CD4-positive, alpha-beta T cell (primary cell): ENCODE data around the gene XPA. TPM values are rescaled to one million over a fixed set of nuclear protein-coding genes. Genes with fewer than 3 reads are reported as not detected.

Experiments
- ATAC-seq: fragments of 200-7000 bp; cut with Tn5 transposase; one replicate; pipeline ENCODE4 v1.10.0; 2022; ENCODE audit warnings: mild to moderate bottlenecking; ENCODE audit not compliant: poor library complexity
- CTCF ChIA-PET: fragments of 350-600 bp; sonication (Branson Sonifier 250); formaldehyde crosslinking; loops from one replicate; lab custom pipeline; 2021; ENCODE audit warnings: antibody characterized with exemption, inconsistent platforms; lab: Charles Lee
- POLR2A ChIA-PET: fragments of 350-600 bp; sonication (Branson Sonifier 250); formaldehyde crosslinking; loops from one replicate; lab custom pipeline; 2021; ENCODE audit warnings: antibody characterized with exemption, inconsistent platforms; lab: Charles Lee
- DNase-seq, 14 experiments: peaks; one replicate each; pipeline ENCODE4 v3.0.0-alpha.2; 2013 to 2020; ENCODE audit warnings: mixed read lengths in 2 of 14
- H3K27ac ChIP-seq, 2 donors: one replicate each; pipeline versions ENCODE4 v1.5.1 to v1.7.0; 2013; ENCODE audit warnings: low read length in 2 of 2, low read depth in 1 of 2, mild to moderate bottlenecking in 1 of 2
- H3K27me3 ChIP-seq, 2 experiments: 1 replicate in 1 of 2; 2 replicates in 1 of 2; pipeline versions ENCODE4 v1.6.1 to v1.7.0; 2013; ENCODE audit warnings: low read length in 2 of 2, control low read depth in 1 of 2, mild to moderate bottlenecking in 1 of 2, moderate library complexity in 1 of 2; ENCODE audit not compliant: insufficient read depth in 2 of 2, control insufficient read depth in 1 of 2
- H3K36me3 ChIP-seq: one replicate; pipeline ENCODE4 v1.6.1; 2013; ENCODE audit warnings: low read length, control low read depth; ENCODE audit not compliant: insufficient read depth
- H3K4me1 ChIP-seq: one replicate; pipeline ENCODE4 v1.6.1; 2013; ENCODE audit warnings: low read length, control low read depth; ENCODE audit not compliant: insufficient read depth
- H3K4me3 ChIP-seq: one replicate; pipeline ENCODE4 v1.5.1; 2013; ENCODE audit warnings: mild to moderate bottlenecking, low read length, moderate library complexity
- H3K9me3 ChIP-seq, 2 experiments: 1 replicate in 1 of 2; 2 replicates in 1 of 2; pipeline versions ENCODE4 v1.6.1 to v1.7.0; 2013; ENCODE audit warnings: low read length in 2 of 2, mild to moderate bottlenecking in 2 of 2, control low read depth in 1 of 2, moderate library complexity in 1 of 2; ENCODE audit not compliant: control insufficient read depth in 1 of 2, insufficient read depth in 1 of 2
- H3K27ac Mint-ChIP-seq: one replicate; pipeline ENCODE4 v1.8.0; 2020; ENCODE audit warnings: mixed read lengths
- H3K27me3 Mint-ChIP-seq: one replicate; pipeline ENCODE4 v1.8.0; 2021; ENCODE audit warnings: mixed read lengths
- H3K36me3 Mint-ChIP-seq: one replicate; pipeline ENCODE4 v1.8.0; 2021; ENCODE audit warnings: low read depth, mixed read lengths
- H3K4me1 Mint-ChIP-seq: one replicate; pipeline ENCODE4 v1.8.0; 2021; ENCODE audit warnings: low read depth, mixed read lengths
- H3K4me3 Mint-ChIP-seq: one replicate; pipeline ENCODE4 v1.8.0; 2020; ENCODE audit warnings: mild to moderate bottlenecking, mixed read lengths
- H3K9me3 Mint-ChIP-seq: one replicate; pipeline ENCODE4 v1.8.0; 2020; ENCODE audit warnings: mixed read lengths
- intact Hi-C, 2 experiments: fragments of 100-400 bp; cut with DNase I in 1 of 2; cut with micrococcal nuclease in 1 of 2; formaldehyde crosslinking; loops; one replicate each; pipeline versions ENCODE4 v1.15.1 to v1.9.0; 2023 to 2025; cut with DNase I, micrococcal nuclease
- total RNA-seq, 174 experiments: library from RNA in 2 of 174; stranded (reverse) in 2 of 174; gene quantifications; one replicate each; pipeline ENCODE4 v1.2.3 and lab custom pipeline; 2021 to 2026
- TF ChIP-seq, protein P1 (sequence below): fragments of 200-600 bp; IDR thresholded peaks from one replicate; pipeline ENCODE4 v1.8.0; 2022; ENCODE audit warnings: antibody characterized with exemption, mild to moderate bottlenecking

Gene XPA
- total RNA-seq, 2 experiments from 2014 or later, result 20.2 to 23.3 TPM

DNA sequence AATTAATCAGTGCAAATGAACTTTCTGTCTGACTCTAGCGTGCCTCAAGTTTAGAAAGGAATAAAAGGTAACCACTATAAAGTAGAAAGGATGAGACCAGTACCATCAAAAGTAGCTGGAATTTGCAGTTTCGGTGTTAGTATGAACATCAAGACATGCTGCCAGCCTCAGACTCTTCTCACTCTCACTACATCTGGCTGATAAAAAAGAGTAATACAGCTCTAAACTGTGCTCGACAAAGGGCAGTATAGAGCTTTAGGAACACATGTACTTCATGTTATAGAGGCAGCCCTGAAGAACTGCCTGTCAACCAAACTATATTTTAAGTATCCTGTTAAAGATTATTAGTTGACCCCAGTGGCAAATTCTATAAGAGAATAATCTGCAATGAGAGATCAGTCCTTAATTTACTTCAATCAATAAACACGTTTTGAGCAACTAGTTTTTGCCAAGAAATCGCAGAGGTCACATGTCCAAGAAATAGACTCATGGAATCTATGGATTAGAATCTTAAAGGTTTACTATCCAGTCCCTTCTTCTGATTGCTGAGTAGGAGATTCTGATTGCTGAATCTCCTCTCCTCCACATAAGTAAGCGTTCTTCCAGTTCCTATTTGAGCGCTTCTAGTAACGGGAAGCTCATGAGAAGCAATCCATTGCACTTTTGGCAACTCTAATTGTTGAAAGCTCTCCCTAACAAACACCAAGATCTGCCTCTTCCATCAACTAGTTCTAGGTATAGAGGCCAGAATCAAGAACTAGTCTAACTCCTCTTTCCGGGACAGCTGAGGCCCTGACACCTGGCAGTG lies 941 bp downstream of the XPA start:
- TF ChIP-seq, protein P1, sequence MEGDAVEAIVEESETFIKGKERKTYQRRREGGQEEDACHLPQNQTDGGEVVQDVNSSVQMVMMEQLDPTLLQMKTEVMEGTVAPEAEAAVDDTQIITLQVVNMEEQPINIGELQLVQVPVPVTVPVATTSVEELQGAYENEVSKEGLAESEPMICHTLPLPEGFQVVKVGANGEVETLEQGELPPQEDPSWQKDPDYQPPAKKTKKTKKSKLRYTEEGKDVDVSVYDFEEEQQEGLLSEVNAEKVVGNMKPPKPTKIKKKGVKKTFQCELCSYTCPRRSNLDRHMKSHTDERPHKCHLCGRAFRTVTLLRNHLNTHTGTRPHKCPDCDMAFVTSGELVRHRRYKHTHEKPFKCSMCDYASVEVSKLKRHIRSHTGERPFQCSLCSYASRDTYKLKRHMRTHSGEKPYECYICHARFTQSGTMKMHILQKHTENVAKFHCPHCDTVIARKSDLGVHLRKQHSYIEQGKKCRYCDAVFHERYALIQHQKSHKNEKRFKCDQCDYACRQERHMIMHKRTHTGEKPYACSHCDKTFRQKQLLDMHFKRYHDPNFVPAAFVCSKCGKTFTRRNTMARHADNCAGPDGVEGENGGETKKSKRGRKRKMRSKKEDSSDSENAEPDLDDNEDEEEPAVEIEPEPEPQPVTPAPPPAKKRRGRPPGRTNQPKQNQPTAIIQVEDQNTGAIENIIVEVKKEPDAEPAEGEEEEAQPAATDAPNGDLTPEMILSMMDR, result no peak
- Mint-ChIP-seq H3K27ac (peak overlapping the region; percentile 86), H3K4me1 (peaks cover 62% of the 10 kb centered on the region), H3K4me3 (peak overlapping the region; percentile 87), H3K36me3 (peaks cover 31% of the 10 kb centered on the region), H3K9me3 (no peaks in the 10 kb centered on the region), H3K27me3 (peaks cover under 1% of the 10 kb centered on the region)
- Histone ChIP-seq H3K27me3 (no peaks in the 10 kb centered on the region), H3K4me3 (peak overlapping the region; percentile 83), H3K4me1 (peaks cover 26% of the 10 kb centered on the region), H3K27ac (peak overlapping the region; percentile 71 to 80), H3K9me3 (no peaks in the 10 kb centered on the region), H3K36me3 (peaks cover 11% of the 10 kb centered on the region)
- DNase-seq (peak in 2 of 14 experiments; percentile 6 to 21), ATAC-seq (no peak)
- intact Hi-C loops, result loop anchor here (5.0 kb wide), 5 partner anchors 64 to 561 kb away; partner anchors contain the start of genes NCBP1 (in 1 of the 2), TBC1D2 (in 1 of the 2), TDRD7 (in 1 of the 2) and TSTD2 (in 1 of the 2)
- CTCF ChIA-PET, result interaction anchor here (1.1 to 1.7 kb wide), 3 partner anchors 63 to 227 kb away, joined by 3 to 6 read pairs (median 6); partner anchors contain the start of genes NCBP1, TRMO and TSTD2
- POLR2A ChIA-PET, result interaction anchor here (0.6 to 3.4 kb wide), 13 partner anchors 8 to 560 kb away, joined by 3 to 50 read pairs (median 7); partner anchors contain the start of genes ANP32B, NANS, NCBP1 and TBC1D2

DNA sequence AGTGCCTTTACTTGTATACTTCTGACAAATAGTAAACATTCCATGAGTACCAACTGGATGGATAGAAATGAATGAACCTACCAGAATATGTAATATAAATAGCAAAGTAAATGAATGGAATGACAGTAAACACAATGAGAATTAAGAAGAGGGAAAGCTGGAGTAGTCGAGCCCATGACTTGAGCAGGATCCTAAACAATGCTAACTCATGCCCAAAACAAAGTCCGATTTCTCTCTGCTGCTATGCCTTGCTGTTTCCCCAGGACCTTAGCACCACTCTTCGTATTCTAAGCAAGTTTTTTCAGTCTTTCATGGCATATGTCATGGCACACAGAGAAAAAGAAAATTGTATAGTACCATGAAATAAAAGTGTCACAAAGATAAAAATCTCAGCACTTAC lies 1.8 kb downstream of the XPA start:
- intact Hi-C loops, result loop anchor here (5.0 kb wide), 5 partner anchors 63 to 562 kb away; partner anchors contain the start of genes NCBP1 (in 1 of the 2), TBC1D2 (in 1 of the 2), TDRD7 (in 1 of the 2) and TSTD2 (in 1 of the 2)
- Mint-ChIP-seq H3K9me3 (no peaks in the 10 kb centered on the region), H3K36me3 (peaks cover 39% of the 10 kb centered on the region), H3K4me1 (peaks cover 62% of the 10 kb centered on the region), H3K27me3 (no peaks in the 10 kb centered on the region), H3K27ac (peak overlapping the region; percentile 86), H3K4me3 (peak overlapping the region; percentile 87)
- H3K9me3 ChIP-seq, result no peaks in the 10 kb centered on the region
- H3K4me3 ChIP-seq, result no peak overlapping the region
- TF ChIP-seq, protein P1, result no peak
- ChIA-PET POLR2A (interaction anchor here (2.1 to 3.4 kb wide), 4 partner anchors 8 to 561 kb away, joined by 7 to 50 read pairs (median 16); partner anchors contain the start of genes NANS, NCBP1, TBC1D2 and TSTD2), CTCF (interaction anchor here (1.6 to 1.7 kb wide), 2 partner anchors 62 to 228 kb away, joined by 6 read pairs; partner anchors contain the start of genes NCBP1, TRMO and TSTD2)
- H3K27ac ChIP-seq, result no peak overlapping the region
- peaks cover 17% of the 10 kb centered on the region for H3K36me3 ChIP-seq
- ATAC-seq, result no peak
- no peak for DNase-seq
- no peaks in the 10 kb centered on the region for H3K27me3 ChIP-seq
- H3K4me1 ChIP-seq, result peaks cover 26% of the 10 kb centered on the region

DNA sequence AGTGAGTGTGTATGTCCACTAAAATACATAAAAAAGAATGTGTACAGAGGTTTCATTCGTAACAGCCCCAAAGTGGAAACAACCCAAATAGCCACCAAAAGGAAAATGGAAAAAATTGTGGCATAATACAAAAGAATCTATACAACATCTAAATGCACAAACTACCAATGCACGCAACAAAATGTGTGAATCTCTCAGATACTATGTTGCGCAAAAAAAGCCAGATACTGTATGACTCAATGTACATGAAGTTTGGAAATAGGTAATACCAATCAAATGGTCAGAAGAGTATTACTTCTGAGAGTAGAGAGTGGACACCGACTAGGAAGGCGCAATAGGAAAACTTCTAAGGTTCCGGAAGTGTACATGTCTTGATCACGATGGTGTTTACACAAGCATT lies 2.4 kb downstream of the XPA start:
- ChIA-PET CTCF (no interaction called here), POLR2A (no interaction called here)
- Histone ChIP-seq H3K27ac (no peak overlapping the region), H3K4me3 (no peak overlapping the region), H3K9me3 (no peaks in the 10 kb centered on the region), H3K4me1 (peaks cover 26% of the 10 kb centered on the region), H3K36me3 (peaks cover 21% of the 10 kb centered on the region), H3K27me3 (no peaks in the 10 kb centered on the region)
- peaks cover 45% of the 10 kb centered on the region for H3K36me3 Mint-ChIP-seq
- TF ChIP-seq, protein P1, result no peak
- DNase-seq (no peak), ATAC-seq (no peak)
- peaks cover 60% of the 10 kb centered on the region for H3K4me1 Mint-ChIP-seq
- no peaks in the 10 kb centered on the region for H3K9me3 Mint-ChIP-seq
- intact Hi-C loops, result loop anchor here (5.0 kb wide), 6 partner anchors 37 to 563 kb away; partner anchors contain the start of genes NCBP1 (in 1 of the 2), TBC1D2 (in 1 of the 2), TDRD7 (in 1 of the 2) and TSTD2 (in 1 of the 2)
- H3K4me3 Mint-ChIP-seq, result peak overlapping the region; percentile 87
- no peaks in the 10 kb centered on the region for H3K27me3 Mint-ChIP-seq
- H3K27ac Mint-ChIP-seq, result peak overlapping the region; percentile 8
